ENCODE measurements around the gene JOSD1. TPM values are rescaled to one million over a fixed set of nuclear protein-coding genes. Genes with fewer than 3 reads are reported as not detected.

The JOSD1 gene
- total RNA-seq, 2 experiments from 2014 or later: 303 to 307 TPM

DNA sequence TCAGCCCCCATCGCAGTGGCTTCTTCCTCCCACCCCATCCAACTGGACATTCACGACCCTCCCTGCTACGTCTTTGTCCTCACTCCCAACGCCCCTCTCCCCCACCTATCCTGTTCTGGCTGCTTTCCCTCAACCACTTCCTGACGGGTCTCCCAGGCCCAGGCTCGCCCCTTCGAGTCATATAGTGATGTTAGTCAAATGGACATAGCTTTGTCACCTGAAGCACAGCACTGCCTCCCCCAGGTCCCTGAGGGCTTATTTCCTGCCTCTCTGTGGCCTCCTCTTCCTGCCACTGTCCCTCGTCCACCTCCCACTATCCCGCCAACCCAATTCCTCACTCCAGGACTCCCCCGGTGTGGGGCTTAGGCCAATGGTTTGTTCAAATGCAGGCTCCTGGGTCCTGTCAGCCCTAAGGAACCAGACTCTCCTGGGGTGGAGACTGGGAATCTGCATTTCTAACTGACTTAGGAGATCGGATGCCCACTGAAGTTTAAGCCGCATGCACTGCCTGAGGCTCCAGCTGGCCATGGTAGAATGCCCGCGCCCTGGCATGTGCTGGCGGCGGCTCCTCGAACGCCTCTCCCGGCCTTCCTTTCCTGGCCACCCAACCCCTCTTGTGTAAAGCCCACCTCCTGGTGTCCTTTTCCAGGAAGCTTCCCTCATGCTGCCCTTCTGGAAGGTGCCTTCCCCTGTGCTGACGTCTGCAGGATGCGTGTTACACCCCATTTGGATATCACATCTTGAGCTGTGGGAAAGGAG is 36.7 kb upstream of the JOSD1 start:
- peak overlapping the region; percentile 88 for H3K27ac Mint-ChIP-seq
- H3K4me1 ChIP-seq (ENCODE audit: insufficient read depth, low read length): peaks cover 81% of the 10 kb centered on the region
- ATAC-seq (ENCODE audit: poor library complexity) (no peak), DNase-seq (no peak)
- ChIA-PET POLR2A (interaction anchor here (0.9 to 21.7 kb wide), 7 partner anchors 11 to 134 kb away, joined by 3 to 752 read pairs (median 3); partner anchors contain the start of genes CBX6, GTPBP1, JOSD1 and SUN2), CTCF (interaction anchor here (0.6 kb wide), 2 partner anchors 266 to 1000 kb away, joined by 3 read pairs; no protein-coding TSS in a partner anchor)
- intact Hi-C loops (cut with DNase I, micrococcal nuclease): no loop called here
- peak overlapping the region; percentile 20 to 34 for H3K27ac ChIP-seq (ENCODE audit: low read depth in 1 of 2, low read length in 2 of 2)
- no peaks in the 10 kb centered on the region for H3K27me3 ChIP-seq (ENCODE audit: control insufficient read depth in 1 of 2, insufficient read depth in 2 of 2, low read length in 2 of 2)
- no peak overlapping the region for H3K4me3 ChIP-seq (ENCODE audit: low read length)
- peaks cover 84% of the 10 kb centered on the region for H3K36me3 ChIP-seq (ENCODE audit: insufficient read depth, low read length)
- H3K9me3 Mint-ChIP-seq: no peaks in the 10 kb centered on the region
- H3K27me3 Mint-ChIP-seq: no peaks in the 10 kb centered on the region
- peak overlapping the region; percentile 56 for H3K4me3 Mint-ChIP-seq
- peaks cover 100% of the 10 kb centered on the region for H3K36me3 Mint-ChIP-seq (ENCODE audit: low read depth)
- no peaks in the 10 kb centered on the region for H3K9me3 ChIP-seq (ENCODE audit: control insufficient read depth in 1 of 2, insufficient read depth in 1 of 2, low read length in 2 of 2)
- TF ChIP-seq, protein P1, sequence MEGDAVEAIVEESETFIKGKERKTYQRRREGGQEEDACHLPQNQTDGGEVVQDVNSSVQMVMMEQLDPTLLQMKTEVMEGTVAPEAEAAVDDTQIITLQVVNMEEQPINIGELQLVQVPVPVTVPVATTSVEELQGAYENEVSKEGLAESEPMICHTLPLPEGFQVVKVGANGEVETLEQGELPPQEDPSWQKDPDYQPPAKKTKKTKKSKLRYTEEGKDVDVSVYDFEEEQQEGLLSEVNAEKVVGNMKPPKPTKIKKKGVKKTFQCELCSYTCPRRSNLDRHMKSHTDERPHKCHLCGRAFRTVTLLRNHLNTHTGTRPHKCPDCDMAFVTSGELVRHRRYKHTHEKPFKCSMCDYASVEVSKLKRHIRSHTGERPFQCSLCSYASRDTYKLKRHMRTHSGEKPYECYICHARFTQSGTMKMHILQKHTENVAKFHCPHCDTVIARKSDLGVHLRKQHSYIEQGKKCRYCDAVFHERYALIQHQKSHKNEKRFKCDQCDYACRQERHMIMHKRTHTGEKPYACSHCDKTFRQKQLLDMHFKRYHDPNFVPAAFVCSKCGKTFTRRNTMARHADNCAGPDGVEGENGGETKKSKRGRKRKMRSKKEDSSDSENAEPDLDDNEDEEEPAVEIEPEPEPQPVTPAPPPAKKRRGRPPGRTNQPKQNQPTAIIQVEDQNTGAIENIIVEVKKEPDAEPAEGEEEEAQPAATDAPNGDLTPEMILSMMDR (IDR thresholded peaks at IDR 0.05): no peak
- peaks cover 68% of the 10 kb centered on the region for H3K4me1 Mint-ChIP-seq (ENCODE audit: low read depth)

DNA sequence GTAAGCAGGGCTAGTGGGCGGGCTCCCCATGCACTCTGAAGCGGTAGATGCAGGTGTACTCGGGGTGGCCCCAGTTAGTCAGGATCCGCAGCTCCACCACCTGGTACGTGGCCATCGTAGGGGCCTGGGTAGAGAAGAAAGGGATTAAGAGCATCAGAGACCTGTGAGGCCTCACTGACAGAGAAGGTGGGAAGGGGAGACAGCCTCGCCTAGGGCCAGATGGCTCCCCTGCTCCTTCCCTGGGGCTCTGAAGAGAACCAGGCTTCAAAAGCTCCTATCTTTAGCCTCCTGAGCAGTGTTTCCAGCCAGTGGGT is 35.5 kb upstream of the JOSD1 start:
- Histone ChIP-seq H3K27ac (ENCODE audit: low read depth in 1 of 2, low read length in 2 of 2) (peak overlapping the region in 1 of 2 donors; percentile 43), H3K36me3 (ENCODE audit: insufficient read depth, low read length) (peaks cover 75% of the 10 kb centered on the region), H3K27me3 (ENCODE audit: control insufficient read depth in 1 of 2, insufficient read depth in 2 of 2, low read length in 2 of 2) (no peaks in the 10 kb centered on the region), H3K4me3 (ENCODE audit: low read length) (no peak overlapping the region), H3K9me3 (ENCODE audit: control insufficient read depth in 1 of 2, insufficient read depth in 1 of 2, low read length in 2 of 2) (no peaks in the 10 kb centered on the region), H3K4me1 (ENCODE audit: insufficient read depth, low read length) (peaks cover 79% of the 10 kb centered on the region)
- TF ChIP-seq, protein P1 (IDR thresholded peaks at IDR 0.05): no peak
- POLR2A ChIA-PET: interaction anchor here (0.5 to 21.7 kb wide), 9 partner anchors 12 to 1370 kb away, joined by 3 to 752 read pairs (median 4); partner anchors contain the start of genes GTPBP1, JOSD1, SUN2 and TOMM22
- CTCF ChIA-PET: interaction anchor here (1.4 kb wide), 1 partner anchor 18 kb away, joined by 4 read pairs; no protein-coding TSS in a partner anchor
- Mint-ChIP-seq H3K27ac (peak overlapping the region; percentile 88), H3K36me3 (ENCODE audit: low read depth) (peaks cover 97% of the 10 kb centered on the region), H3K4me1 (ENCODE audit: low read depth) (peaks cover 68% of the 10 kb centered on the region), H3K9me3 (no peaks in the 10 kb centered on the region), H3K4me3 (peak overlapping the region; percentile 52), H3K27me3 (no peaks in the 10 kb centered on the region)
- DNase-seq (no peak), ATAC-seq (ENCODE audit: poor library complexity) (peak; percentile 20)
- intact Hi-C loops (cut with DNase I, micrococcal nuclease): no loop called here

DNA sequence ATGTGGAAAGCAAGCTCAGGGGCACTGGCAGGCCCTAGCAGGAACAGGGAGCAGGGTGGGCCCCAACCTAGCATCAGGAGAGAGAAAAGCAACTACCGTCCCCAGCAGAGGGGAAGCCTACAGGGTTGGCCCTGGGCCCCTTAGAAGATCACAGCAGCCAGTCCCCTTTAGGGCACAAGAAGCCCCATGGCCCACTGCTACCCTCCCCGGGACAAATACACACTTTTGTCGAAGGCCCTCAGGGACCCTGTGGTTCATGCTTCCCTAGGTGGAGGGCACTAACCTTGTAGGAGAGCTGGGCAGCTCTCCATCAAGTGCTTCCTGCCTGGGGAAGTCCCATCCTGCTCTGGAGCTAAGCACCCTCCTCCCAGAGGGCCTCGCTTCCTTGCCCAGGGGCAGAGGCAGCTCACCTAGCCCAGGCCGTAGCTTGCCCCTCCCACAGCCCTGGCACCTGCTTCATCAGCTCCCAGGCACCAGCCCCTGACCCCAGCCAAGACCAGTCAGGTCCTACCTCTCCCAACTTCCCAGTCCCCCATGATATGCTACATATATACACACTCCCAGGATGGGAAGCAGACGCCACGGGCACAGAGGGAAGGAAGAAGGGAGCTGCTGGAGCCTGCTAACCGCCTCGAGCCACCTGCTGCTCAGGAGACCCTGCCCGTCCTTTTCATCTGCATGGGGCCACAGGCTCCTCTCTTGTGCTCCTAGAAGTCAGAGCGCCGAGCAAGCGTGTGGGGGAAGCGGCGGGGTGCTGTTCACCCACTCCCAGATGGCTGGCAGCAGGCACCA is 34.9 kb upstream of the JOSD1 start:
- peak overlapping the region; percentile 52 for H3K4me3 Mint-ChIP-seq
- peak in 2 of 14 experiments; percentile 26 to 59 for DNase-seq
- no peaks in the 10 kb centered on the region for H3K27me3 Mint-ChIP-seq
- H3K27ac ChIP-seq (ENCODE audit: low read depth in 1 of 2, low read length in 2 of 2): peak overlapping the region; percentile 22 to 43
- CTCF ChIA-PET: interaction anchor here (1.4 kb wide), 1 partner anchor 18 kb away, joined by 4 read pairs; no protein-coding TSS in a partner anchor
- H3K4me1 Mint-ChIP-seq (ENCODE audit: low read depth): peaks cover 62% of the 10 kb centered on the region
- H3K27me3 ChIP-seq (ENCODE audit: control insufficient read depth in 1 of 2, insufficient read depth in 2 of 2, low read length in 2 of 2): no peaks in the 10 kb centered on the region
- intact Hi-C loops (cut with DNase I, micrococcal nuclease): loop anchor here in 1 of 2 experiments (2.0 kb wide), 1 partner anchor 13 kb away; no protein-coding TSS in a partner anchor
- ATAC-seq (ENCODE audit: poor library complexity): peak; percentile 37
- no peaks in the 10 kb centered on the region for H3K9me3 Mint-ChIP-seq
- TF ChIP-seq, protein P1 (IDR thresholded peaks at IDR 0.05): no peak
- H3K36me3 ChIP-seq (ENCODE audit: insufficient read depth, low read length): peaks cover 75% of the 10 kb centered on the region
- H3K27ac Mint-ChIP-seq: peak overlapping the region; percentile 88
- no peak overlapping the region for H3K4me3 ChIP-seq (ENCODE audit: low read length)
- no peaks in the 10 kb centered on the region for H3K9me3 ChIP-seq (ENCODE audit: control insufficient read depth in 1 of 2, insufficient read depth in 1 of 2, low read length in 2 of 2)
- H3K4me1 ChIP-seq (ENCODE audit: insufficient read depth, low read length): peaks cover 73% of the 10 kb centered on the region
- peaks cover 97% of the 10 kb centered on the region for H3K36me3 Mint-ChIP-seq (ENCODE audit: low read depth)
- POLR2A ChIA-PET: interaction anchor here (0.8 to 21.7 kb wide), 8 partner anchors 11 to 108 kb away, joined by 3 to 752 read pairs (median 6); partner anchors contain the start of genes GTPBP1, SUN2 and TOMM22

Measured in CD4-positive, alpha-beta T cell (primary cell).